Transverse colon (tissue), 4 donors: ENCODE measurements around the gene TIMM29. TPM values are rescaled to one million over a fixed set of nuclear protein-coding genes. Genes with fewer than 3 reads are reported as not detected.
"Not testable (repeated sequence)": the region's sequence is repeated elsewhere in the genome, so short reads cannot be mapped to it uniquely, and the experiment has no call there.

Experiments
- DNase-seq: peaks from one replicate; pipeline ENCODE4 v3.0.0-alpha.2; 2019
- H3K27ac ChIP-seq, 4 donors: fragments of 200-600 bp; sonication (generic); 2 replicates each; pipeline ENCODE4 v1.5.1; 2016 to 2018; ENCODE audit warnings: inconsistent platforms in 4 of 4
- H3K27me3 ChIP-seq: fragments of 200-600 bp; sonication (generic); 2 replicates; pipeline ENCODE4 v1.5.1; 2017; ENCODE audit warnings: inconsistent platforms
- H3K36me3 ChIP-seq, 4 donors: fragments of 200-600 bp; sonication (generic); 2 replicates each; pipeline ENCODE4 v1.5.1; 2017 to 2019; ENCODE audit warnings: inconsistent platforms in 4 of 4
- H3K4me1 ChIP-seq, 4 donors: fragments of 200-600 bp; sonication (generic); 2 replicates each; pipeline ENCODE4 v1.5.1; 2017 to 2020; ENCODE audit warnings: inconsistent platforms in 4 of 4
- H3K4me3 ChIP-seq, 4 donors: fragments of 200-600 bp; sonication (generic); 1 replicate in 1 of 4; 2 replicates in 3 of 4; pipeline versions ENCODE4 v1.5.1 to v1.6.1; 2017 to 2019; ENCODE audit warnings: inconsistent platforms in 4 of 4
- H3K9me3 ChIP-seq, 2 donors: fragments of 200-600 bp; sonication (generic); 2 replicates each; pipeline ENCODE4 v1.5.1; 2017 to 2019; ENCODE audit warnings: inconsistent platforms in 2 of 2
- EP300 ChIP-seq: sonication (generic); formaldehyde crosslinking; IDR thresholded peaks from one replicate; pipeline ENCODE4 v1.6.1; 2017; ENCODE audit warnings: antibody characterized with exemption, low read depth
- POLR2A ChIP-seq: fragments of 450-650 bp; IDR thresholded peaks from one replicate; pipeline ENCODE4 v1.6.1; 2016; ENCODE audit warnings: antibody characterized with exemption, mild to moderate bottlenecking, moderate library complexity
- POLR2AphosphoS5 ChIP-seq, 3 donors: sonication (generic); formaldehyde crosslinking; IDR thresholded peaks; one replicate each; pipeline ENCODE4 v1.6.1; 2016; ENCODE audit warnings: antibody characterized with exemption in 3 of 3
- WGBS, 2 donors: methylation state at CpG; one replicate each; pipeline ENCODE4 v1.1.5; 2018; ENCODE audit warnings: low coverage in 1 of 2; 5-methylcytosine and 5-hydroxymethylcytosine counted together
- in situ Hi-C, 4 donors: fragments of 200-750 bp; cut with MboI; loops; one replicate each; pipeline versions ENCODE4 v1.15.0 to v1.15.1; 2017; ENCODE audit warnings: low sequenced_read_pairs in 3 of 4, low pct_ligation_motif_present in 1 of 4, low pct_unique_long_range_greater_than_20kb in 1 of 4
- intact Hi-C: fragments of 100-400 bp; cut with DNase I; formaldehyde crosslinking; loops from one replicate; pipeline ENCODE4 v1.15.1; 2023; ENCODE audit warnings: low total_unique reads
- total RNA-seq, 4 donors: library from RNA; depleted of rRNA; stranded (reverse); fragments of >200 nt; gene quantifications; one replicate each; pipeline ENCODE4 v1.1.0, GENCODE V29; 2016
- TF ChIP-seq, protein P1 (sequence below), 5 experiments: fragments of 200-600 bp in 3 of 5; fragments of 450-650 bp in 2 of 5; sonication (generic) in 3 of 5; IDR thresholded peaks; 1 replicate in 2 of 5; 2 replicates in 3 of 5; pipeline ENCODE4 v1.5.1; 2016 to 2017; ENCODE audit warnings: antibody characterized with exemption in 5 of 5, inconsistent platforms in 3 of 5, mild to moderate bottlenecking in 2 of 5, moderate library complexity in 1 of 5

TIMM29 gene
- total RNA-seq, 4 donors from 2014 or later = 40.0 to 45.3 (median 43.2) TPM

DNA sequence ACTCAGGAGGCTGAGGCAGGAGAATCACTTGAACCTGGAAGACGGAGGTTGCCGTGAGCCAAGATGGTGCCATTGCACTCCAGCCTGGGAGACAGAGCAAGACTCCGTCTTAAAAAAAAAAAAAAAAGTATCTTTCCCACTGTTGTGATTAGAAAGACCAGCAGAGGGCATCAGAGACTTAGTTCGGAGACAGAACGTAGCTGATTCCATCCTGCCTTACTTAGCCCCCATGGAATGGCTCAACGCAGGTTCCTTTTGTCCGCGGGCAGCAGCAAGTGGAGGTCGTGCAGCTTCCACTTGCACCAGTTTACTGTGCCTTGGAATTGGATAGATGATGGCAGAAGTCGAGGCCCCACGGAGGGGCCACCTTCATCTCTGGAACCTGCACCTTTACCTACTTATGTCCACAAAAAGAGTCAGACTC, 8.1 kb downstream of the TIMM29 start:
- DNase-seq = peak; percentile 40
- TF ChIP-seq, protein P1, sequence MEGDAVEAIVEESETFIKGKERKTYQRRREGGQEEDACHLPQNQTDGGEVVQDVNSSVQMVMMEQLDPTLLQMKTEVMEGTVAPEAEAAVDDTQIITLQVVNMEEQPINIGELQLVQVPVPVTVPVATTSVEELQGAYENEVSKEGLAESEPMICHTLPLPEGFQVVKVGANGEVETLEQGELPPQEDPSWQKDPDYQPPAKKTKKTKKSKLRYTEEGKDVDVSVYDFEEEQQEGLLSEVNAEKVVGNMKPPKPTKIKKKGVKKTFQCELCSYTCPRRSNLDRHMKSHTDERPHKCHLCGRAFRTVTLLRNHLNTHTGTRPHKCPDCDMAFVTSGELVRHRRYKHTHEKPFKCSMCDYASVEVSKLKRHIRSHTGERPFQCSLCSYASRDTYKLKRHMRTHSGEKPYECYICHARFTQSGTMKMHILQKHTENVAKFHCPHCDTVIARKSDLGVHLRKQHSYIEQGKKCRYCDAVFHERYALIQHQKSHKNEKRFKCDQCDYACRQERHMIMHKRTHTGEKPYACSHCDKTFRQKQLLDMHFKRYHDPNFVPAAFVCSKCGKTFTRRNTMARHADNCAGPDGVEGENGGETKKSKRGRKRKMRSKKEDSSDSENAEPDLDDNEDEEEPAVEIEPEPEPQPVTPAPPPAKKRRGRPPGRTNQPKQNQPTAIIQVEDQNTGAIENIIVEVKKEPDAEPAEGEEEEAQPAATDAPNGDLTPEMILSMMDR (IDR thresholded peaks at IDR 0.05) = peak; percentile 60 to 79 (median 64)
- TF ChIP-seq POLR2A = no peak
- TF ChIP-seq EP300 = no peak
- no peak for TF ChIP-seq POLR2AphosphoS5 (IDR thresholded peaks at IDR 0.05)
- 0 to 4% methylated on average over 2 to 11 of the region's 11 CpGs for WGBS, 2 donors
- intact Hi-C loops (no loop called here), in situ Hi-C loops (loop anchor here in 1 of 4 donors (10.0 kb wide), 1 partner anchor 188 kb away; no protein-coding TSS in a partner anchor)
- Histone ChIP-seq H3K4me1 (peaks cover 0 to 20% (median 8%) of the 10 kb centered on the region in 4 donors), H3K27me3 (no peaks in the 10 kb centered on the region), H3K27ac (peak overlapping the region; percentile 24 to 58 (median 47)), H3K4me3 (no peak overlapping the region), H3K36me3 (no peaks in the 10 kb centered on the region), H3K9me3 (no peaks in the 10 kb centered on the region)

DNA sequence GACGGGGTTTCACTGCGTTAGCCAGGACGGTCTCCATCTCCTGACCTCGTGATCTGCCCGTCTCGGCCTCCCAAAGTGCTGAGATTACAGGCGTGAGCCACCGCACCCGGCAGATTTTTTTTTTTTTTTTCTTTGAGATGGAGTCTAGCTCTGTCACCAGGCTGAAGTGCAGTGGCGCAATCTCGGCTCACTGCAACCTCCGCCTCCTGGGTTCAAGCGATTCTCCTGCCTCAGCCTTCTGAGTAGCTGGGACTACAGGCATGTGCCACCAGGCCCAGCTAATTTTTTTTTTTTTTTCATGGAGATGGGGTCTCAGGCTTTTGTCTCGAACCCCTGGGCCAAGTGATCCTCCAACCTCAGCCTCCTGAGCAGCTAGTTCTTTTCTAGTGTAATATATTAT, 13.0 kb downstream of the TIMM29 start:
- H3K36me3 ChIP-seq, H3K9me3 ChIP-seq, H3K4me3 ChIP-seq, intact Hi-C loops, H3K27me3 ChIP-seq, in situ Hi-C loops, DNase-seq: not testable (repeated sequence)
- Histone ChIP-seq H3K4me1 (peaks cover 0 to 32% (median 9%) of the 10 kb centered on the region in 4 donors), H3K27ac (peak overlapping the region in 3 of 4 donors; percentile 48 to 58 (median 48))
- WGBS, 2 donors = 58 to 67% methylated on average over 9 to 14 of the region's 14 CpGs

DNA sequence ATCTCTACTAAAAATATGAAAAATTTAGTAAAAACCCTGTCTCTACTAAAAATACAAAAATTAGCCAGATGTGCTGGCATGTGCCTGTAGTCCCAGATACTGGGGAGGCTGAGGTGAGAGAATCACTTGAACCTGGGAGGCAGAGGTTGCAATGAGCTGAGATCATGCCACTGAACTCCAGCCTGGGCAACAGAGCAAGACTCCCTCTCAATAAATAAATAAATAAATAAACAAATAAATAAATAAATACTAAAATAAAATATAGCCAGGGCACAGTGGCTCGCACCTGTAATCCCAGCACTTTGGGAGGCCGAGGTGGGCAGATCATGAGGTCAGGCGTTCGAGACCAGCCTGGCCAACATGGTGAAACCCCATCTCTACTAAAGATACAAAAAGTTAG, 14.8 kb downstream of the TIMM29 start:
- H3K27me3 ChIP-seq, H3K9me3 ChIP-seq, intact Hi-C loops, H3K36me3 ChIP-seq, in situ Hi-C loops, H3K27ac ChIP-seq, H3K4me3 ChIP-seq, DNase-seq: not testable (repeated sequence)
- 91 to 100% methylated on average over 4 of the region's 4 CpGs for WGBS, 2 donors
- peaks cover 0 to 26% (median 7%) of the 10 kb centered on the region in 4 donors for H3K4me1 ChIP-seq

DNA sequence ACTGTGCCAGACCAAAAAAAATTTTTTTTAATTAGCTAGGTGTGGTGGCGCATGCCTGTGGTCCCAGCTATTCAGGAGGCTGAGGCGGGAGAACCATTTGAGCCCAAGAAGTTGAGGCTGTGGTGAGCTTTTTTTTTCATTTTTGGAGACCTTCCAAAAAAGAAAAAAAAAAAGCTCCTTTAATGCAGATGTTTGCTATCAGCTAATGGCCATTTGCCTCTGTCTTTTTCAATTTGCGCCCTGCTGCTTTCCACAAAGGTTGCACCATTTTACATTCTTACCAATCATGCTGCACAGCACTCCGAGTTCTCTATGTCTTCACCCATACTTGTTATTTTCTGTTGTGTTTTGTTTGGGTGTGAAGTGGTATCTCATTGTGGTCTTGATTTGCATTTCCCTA, 16.7 kb downstream of the TIMM29 start:
- H3K27ac ChIP-seq = no peak overlapping the region
- intact Hi-C loops = no loop called here
- 85 to 90% methylated on average over 3 to 4 of the region's 4 CpGs for WGBS, 2 donors
- no peak for TF ChIP-seq POLR2A
- TF ChIP-seq, protein P1 (IDR thresholded peaks at IDR 0.05) = no peak
- no peak for TF ChIP-seq POLR2AphosphoS5 (IDR thresholded peaks at IDR 0.05)
- no peak for TF ChIP-seq EP300
- H3K27me3 ChIP-seq = no peaks in the 10 kb centered on the region
- no peaks in the 10 kb centered on the region for H3K9me3 ChIP-seq
- peaks cover 0 to 14% (median 2%) of the 10 kb centered on the region in 4 donors for H3K4me1 ChIP-seq
- no peak for DNase-seq
- no peaks in the 10 kb centered on the region for H3K36me3 ChIP-seq
- in situ Hi-C loops = no loop called here
- no peak overlapping the region for H3K4me3 ChIP-seq

DNA sequence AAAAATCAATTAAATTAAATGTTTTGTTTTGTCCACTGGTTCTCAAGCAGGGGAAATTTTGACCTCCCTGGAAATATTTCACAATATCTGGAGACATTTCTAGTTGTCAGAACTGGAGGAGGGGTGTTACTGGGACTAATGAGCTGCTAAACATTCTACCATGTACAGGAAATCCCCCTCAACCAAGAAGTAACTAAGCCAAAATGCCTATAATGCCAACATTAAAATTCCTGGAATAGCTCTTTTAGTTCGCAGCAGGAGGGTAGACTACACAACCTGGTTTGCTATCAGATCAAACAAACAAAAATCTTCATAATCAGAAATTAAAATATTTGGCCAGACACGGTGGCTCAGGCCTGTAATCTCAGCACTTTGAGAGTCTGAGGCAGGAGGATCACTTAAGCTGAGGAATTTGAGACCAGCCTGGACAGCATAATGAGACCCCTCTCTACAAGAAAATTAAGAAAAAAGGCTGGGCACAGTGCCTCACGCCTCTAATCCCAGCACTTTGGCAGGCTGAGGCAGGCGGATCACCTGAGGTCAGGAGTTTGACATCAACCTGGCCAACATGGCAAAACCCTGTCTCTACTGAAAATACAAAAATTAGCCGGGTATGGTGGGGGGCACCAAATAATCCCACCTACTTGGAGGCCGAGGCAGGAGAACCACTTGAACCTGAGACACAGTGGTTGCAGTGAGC, 18.5 kb downstream of the TIMM29 start:
- no peak overlapping the region for H3K27ac ChIP-seq
- peaks cover 0 to 12% (median 2%) of the 10 kb centered on the region in 4 donors for H3K4me1 ChIP-seq
- H3K36me3 ChIP-seq = no peaks in the 10 kb centered on the region
- WGBS, 2 donors = 21 to 85% methylated on average over 2 to 6 of the region's 6 CpGs
- intact Hi-C loops (no loop called here), in situ Hi-C loops (no loop called here)
- TF ChIP-seq EP300 (no peak), POLR2AphosphoS5 (IDR thresholded peaks at IDR 0.05) (no peak), POLR2A (no peak)
- TF ChIP-seq, protein P1 (IDR thresholded peaks at IDR 0.05) = no peak
- no peak for DNase-seq
- no peaks in the 10 kb centered on the region for H3K9me3 ChIP-seq
- no peak overlapping the region for H3K4me3 ChIP-seq
- no peaks in the 10 kb centered on the region for H3K27me3 ChIP-seq
